Panc1 (cell line): Measurements from ENCODE around the gene MGAT4C.

Experiments
- CTCF ChIP-seq: fragments of 450-650 bp; IDR thresholded peaks from 2 replicates; pipeline ENCODE4 v1.5.1; 2017; ENCODE audit warnings: mild to moderate bottlenecking
- SIN3A ChIP-seq: IDR thresholded peaks from 2 replicates; pipeline ENCODE4 v1.6.1; 2012; ENCODE audit warnings: low read depth, mild to moderate bottlenecking, low read length, moderate library complexity, borderline replicate concordance; ENCODE audit not compliant: insufficient read depth

- no peak for TF ChIP-seq CTCF
- no peak for TF ChIP-seq SIN3A
Measured at GRCh38 chr12:86226481-86226880, 29.7 kb downstream of the MGAT4C start.
